HepG2 (cell line): ENCODE data around the gene HINFP. TPM values are rescaled to one million over a fixed set of nuclear protein-coding genes. Genes with fewer than 3 reads are reported as not detected.

Experiments used
- ATF7-NPFF ChIP-seq: sonication (generic); formaldehyde crosslinking; IDR thresholded peaks from 2 replicates; pipeline ENCODE4 v1.8.1; 2023; ENCODE audit warnings: mild to moderate bottlenecking, low read depth, missing genetic modification reagents, moderate library complexity
- CENPX ChIP-seq: sonication (generic); formaldehyde crosslinking; IDR thresholded peaks from 2 replicates; pipeline ENCODE4 v1.9.0; 2021; ENCODE audit warnings: mild to moderate bottlenecking, missing genetic modification reagents, moderate library complexity
- FUBP1 ChIP-seq: sonication (generic); formaldehyde crosslinking; IDR thresholded peaks from 2 replicates; pipeline ENCODE4 v1.5.1; 2020; ENCODE audit warnings: missing genetic modification reagents, mild to moderate bottlenecking, borderline replicate concordance
- GFI1 ChIP-seq: sonication (generic); formaldehyde crosslinking; IDR thresholded peaks from 2 replicates; pipeline ENCODE4 v1.5.0; 2020; ENCODE audit warnings: missing genetic modification reagents, mild to moderate bottlenecking, borderline replicate concordance
- HNRNPUL1 ChIP-seq: fragments of 200-400 bp; formaldehyde crosslinking; IDR thresholded peaks from 2 replicates; pipeline ENCODE4 v1.6.1; 2017; ENCODE audit warnings: low read depth, mild to moderate bottlenecking, low read length, moderate library complexity
- IKZF4 ChIP-seq: sonication (generic); formaldehyde crosslinking; IDR thresholded peaks from 2 replicates; pipeline ENCODE4 v1.5.1; 2020; ENCODE audit warnings: borderline replicate concordance, mild to moderate bottlenecking, low read depth, missing genetic modification reagents; ENCODE audit errors: not compliant biosample characterization
- IRF9 ChIP-seq: sonication (generic); formaldehyde crosslinking; IDR thresholded peaks from 2 replicates; pipeline ENCODE4 v1.8.0; 2022; ENCODE audit warnings: missing genetic modification reagents, mild to moderate bottlenecking, borderline replicate concordance
- NFIB ChIP-seq: sonication (generic); formaldehyde crosslinking; IDR thresholded peaks from 2 replicates; pipeline ENCODE4 v1.9.0; 2021; ENCODE audit warnings: missing genetic modification reagents, mild to moderate bottlenecking, borderline replicate concordance
- POGZ ChIP-seq: sonication (generic); formaldehyde crosslinking; IDR thresholded peaks from 2 replicates; pipeline ENCODE4 v1.4.0; 2020; ENCODE audit warnings: mild to moderate bottlenecking, missing genetic modification reagents
- ZFP1 ChIP-seq: IDR thresholded peaks from 2 replicates; pipeline ENCODE4 v1.6.1; 2016
- ZNF407 ChIP-seq: sonication (generic); formaldehyde crosslinking; IDR thresholded peaks from one replicate; pipeline ENCODE4 v1.5.1; 2020; ENCODE audit warnings: mild to moderate bottlenecking, missing genetic modification reagents; ENCODE audit errors: not compliant biosample characterization
- ZNF430 ChIP-seq: sonication (generic); formaldehyde crosslinking; IDR thresholded peaks from 2 replicates; pipeline ENCODE4 v1.9.0; 2021; ENCODE audit warnings: mild to moderate bottlenecking, missing genetic modification reagents
- ZNF768 ChIP-seq: sonication (generic); formaldehyde crosslinking; IDR thresholded peaks from 2 replicates; pipeline ENCODE4 v1.4.0; 2020; ENCODE audit warnings: missing genetic modification reagents
- polyA plus RNA-seq, 8 experiments: library from polyadenylated mRNA; depleted of rRNA in 3 of 8; stranded (reverse) in 7 of 8; unstranded in 1 of 8; fragments of >200 nt; fragmentation: Illumina TruSeq in 4 of 8; extraction: Trizol in 4 of 8; gene quantifications; 2 replicates each; pipeline versions ENCODE4 v1.2.1 to v1.2.3, GENCODE V29; 2011 to 2016; ENCODE audit warnings: low read depth in 4 of 8, missing spikeins in 1 of 8, mixed read lengths in 1 of 8; ENCODE audit not compliant: insufficient read depth in 1 of 8
- total RNA-seq, 5 experiments: library from RNA; depleted of rRNA; stranded (reverse); fragments of >200 nt; fragmentation: Illumina TruSeq; extraction: Trizol; gene quantifications; 2 replicates each; pipeline ENCODE4 v1.2.3, GENCODE V29; 2016; ENCODE audit warnings: low read depth in 1 of 5
- TF ChIP-seq, protein P1 (sequence below): sonication (generic); formaldehyde crosslinking; IDR thresholded peaks from 2 replicates; pipeline ENCODE4 v1.9.0; 2021; ENCODE audit warnings: missing genetic modification reagents, mild to moderate bottlenecking, borderline replicate concordance

Gene HINFP
- total and polyA plus RNA-seq, 2 of the 13 experiments (the other 11 are each of a cell fraction or from before 2014, with no cell fraction given), result 15.1 to 21.4 TPM

- TF ChIP-seq FUBP1 (CRISPR knock-in tag) (no peak), ZFP1 (CRISPR knock-in tag) (no peak), CENPX (CRISPR knock-in tag) (no peak), GFI1 (CRISPR knock-in tag) (no peak; the same call in 1 of the 2 replicates), ZNF768 (CRISPR knock-in tag) (peak; percentile 47; the same call in 1 of the 2 replicates), ZNF407 (CRISPR knock-in tag) (no peak), IRF9 (CRISPR knock-in tag) (no peak), NFIB (CRISPR knock-in tag) (no peak), IKZF4 (no peak), ATF7-NPFF (CRISPR knock-in tag) (0 out of 2 replicates have a peak, but pooled peaks have one; percentile 18), HNRNPUL1 (no peak), POGZ (no peak), ZNF430 (CRISPR knock-in tag) (no peak)
- TF ChIP-seq, protein P1, sequence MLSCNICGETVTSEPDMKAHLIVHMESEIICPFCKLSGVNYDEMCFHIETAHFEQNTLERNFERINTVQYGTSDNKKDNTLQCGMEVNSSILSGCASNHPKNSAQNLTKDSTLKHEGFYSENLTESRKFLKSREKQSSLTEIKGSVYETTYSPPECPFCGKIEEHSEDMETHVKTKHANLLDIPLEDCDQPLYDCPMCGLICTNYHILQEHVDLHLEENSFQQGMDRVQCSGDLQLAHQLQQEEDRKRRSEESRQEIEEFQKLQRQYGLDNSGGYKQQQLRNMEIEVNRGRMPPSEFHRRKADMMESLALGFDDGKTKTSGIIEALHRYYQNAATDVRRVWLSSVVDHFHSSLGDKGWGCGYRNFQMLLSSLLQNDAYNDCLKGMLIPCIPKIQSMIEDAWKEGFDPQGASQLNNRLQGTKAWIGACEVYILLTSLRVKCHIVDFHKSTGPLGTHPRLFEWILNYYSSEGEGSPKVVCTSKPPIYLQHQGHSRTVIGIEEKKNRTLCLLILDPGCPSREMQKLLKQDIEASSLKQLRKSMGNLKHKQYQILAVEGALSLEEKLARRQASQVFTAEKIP (CRISPR knock-in tag), result no peak
These were observed 14.5 kb upstream of the HINFP start, which contains the start of gene C2CD2L (continued) for GRCh38 chr11:119106564-119107537.
